NCI-H1436 (cell line): Measurements from ENCODE around the gene PYY.
A peak's percentile ranks its signal among the peaks of the same experiment; 100 is the strongest.
"Not testable (repeated sequence)": the region's sequence is repeated elsewhere in the genome, so short reads cannot be mapped to it uniquely, and the experiment has no call there.

Experiments
- DNase-seq: peaks from one replicate; lab custom pipeline; 2025; lab: John Stamatoyannopoulos, UW

Gene PYY

DNA sequence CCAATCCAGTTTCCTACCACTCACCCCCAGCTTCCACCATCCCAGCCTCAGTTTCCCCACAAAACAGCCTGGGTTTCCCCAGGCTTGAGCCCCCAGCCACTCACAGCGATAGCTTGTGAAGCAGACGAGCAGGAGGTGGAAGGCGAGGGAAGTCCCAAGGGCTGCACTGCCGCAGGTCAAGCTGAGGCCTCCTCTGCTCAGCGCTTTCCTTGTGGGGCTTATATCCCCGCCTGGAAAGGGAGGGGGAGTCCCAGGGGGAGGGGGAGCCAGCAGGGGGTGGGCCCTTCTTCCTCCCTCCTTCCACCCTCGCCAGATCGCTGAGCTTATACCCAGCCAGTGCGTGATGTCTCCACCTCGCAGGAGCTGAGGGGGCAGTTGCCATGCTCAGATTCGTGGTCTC lies at the start of gene PYY:
Gene PYY (minus strand): TSS at position 195 of the 400 bp plus-strand sequence. CDS start 457 bp downstream, outside the sequence.
- DNase-seq, result no peak

DNA sequence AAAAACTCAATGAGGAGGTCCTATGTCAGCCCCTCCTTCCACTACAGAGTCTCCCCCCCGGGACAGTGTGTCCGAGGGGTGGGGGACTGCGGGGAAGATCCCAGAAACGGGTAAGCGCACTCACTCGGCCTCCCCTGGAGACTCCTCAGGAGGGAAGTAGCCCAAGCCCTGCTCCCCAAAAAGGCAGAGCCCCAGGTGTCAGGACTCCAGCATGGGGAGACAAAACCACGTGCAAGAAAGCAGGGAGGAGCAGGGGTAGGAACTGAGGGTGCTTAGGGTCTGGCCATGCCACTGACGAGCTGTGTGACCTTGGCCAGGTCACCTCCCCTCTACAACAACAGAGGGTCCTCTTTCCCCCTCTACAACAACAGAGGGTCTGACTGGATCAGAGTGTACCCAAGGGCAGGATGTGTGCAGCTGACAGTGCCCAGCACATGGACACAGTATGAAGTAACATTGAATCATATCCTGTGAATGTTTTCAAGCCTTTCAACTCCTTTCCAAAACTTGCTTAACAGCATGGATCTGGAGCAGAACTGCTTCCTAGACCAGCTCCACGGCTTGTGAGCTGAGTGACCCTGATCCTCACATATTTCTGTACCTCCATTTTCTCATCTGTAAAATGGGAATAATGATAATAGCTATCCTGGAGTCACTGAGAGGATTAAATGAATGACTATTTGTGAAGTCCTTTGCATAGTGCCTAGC lies 48.6 kb upstream of the PYY start:
- DNase-seq, result no peak

DNA sequence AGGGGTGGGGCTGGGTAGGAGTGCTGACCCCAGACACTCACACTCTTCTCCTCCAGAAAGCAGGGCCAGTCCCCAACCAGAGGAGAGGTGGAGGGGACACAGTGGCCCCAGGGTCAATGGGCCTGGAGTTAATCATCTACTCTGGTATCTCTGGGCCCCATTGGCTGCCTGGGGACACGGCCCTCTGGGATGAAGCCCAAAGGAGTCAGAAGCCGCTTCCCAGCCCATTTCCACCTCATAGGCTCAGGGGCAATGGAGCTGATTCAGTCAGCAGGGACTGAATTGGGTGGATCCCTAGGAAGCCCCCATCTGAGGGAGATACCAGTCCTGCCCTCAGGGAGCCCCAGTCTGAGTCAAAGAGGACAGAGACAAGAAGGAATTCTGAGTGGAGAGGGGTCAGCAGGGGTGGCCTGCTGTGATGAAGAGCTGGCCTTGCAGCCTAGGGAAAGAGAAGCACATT lies 47.8 kb upstream of the PYY start:
- no peak for DNase-seq

DNA sequence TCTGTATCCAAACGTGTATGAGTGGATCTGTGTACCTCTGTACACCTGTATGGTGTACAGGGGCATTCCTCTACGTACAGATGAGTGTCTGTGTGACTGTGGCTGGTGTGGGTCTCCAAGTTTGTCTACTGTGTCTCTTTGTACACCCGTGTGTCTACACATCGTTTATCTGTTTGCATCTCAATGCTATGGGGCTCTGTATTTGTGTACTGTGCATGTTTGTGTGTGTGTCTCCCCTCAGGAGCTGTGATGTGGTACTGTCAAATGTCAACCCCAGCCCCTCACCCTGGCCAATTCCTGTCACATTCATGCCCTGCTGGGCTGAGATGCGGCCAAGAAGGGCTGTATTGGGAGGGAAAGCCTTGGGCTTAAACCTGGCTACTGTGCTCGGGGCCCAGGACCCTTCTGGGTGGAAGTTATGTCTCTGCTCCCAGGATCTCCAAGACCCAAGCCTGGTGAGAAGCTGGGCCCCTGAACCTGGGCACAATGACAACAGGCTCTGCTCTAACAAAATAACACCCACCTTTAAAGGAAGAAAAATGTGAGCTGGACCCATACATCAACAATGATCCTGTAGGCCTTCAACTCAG lies 47.2 kb upstream of the PYY start:
- DNase-seq, result no peak

DNA sequence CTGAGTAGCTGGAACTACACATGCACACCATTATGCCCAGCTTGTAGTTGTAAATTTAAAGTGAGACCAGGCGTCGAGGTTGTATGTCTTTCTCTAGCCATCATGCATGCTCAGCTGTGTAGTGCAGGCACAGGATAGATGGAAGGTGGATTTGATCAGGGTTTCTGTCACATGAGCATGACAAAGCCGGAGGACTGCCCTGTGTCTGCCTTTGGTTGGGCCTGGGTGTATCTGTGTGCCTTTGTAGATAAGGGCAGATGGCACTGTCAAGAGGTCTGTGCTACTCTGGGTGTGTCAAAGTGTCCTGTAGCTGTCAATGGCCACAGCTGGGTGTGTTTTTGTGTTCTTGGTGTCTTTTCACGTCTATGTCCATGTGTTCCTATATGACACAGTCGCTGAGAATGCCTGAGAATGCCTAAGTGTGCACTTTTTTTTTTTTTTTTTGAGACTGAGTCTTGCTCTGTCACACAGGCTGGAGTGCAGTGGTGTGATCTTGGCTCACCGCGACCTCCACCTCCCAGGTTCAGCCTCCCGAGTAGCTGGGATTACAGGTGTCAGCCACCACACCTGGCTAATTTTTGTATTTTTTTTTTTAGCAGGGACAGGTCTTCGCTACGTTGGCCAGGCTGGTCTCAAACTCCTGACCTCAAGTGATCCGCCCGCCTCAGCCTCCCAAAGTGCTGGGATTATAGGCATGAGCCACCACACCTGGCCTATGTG lies 46.6 kb upstream of the PYY start:
- no peak for DNase-seq

DNA sequence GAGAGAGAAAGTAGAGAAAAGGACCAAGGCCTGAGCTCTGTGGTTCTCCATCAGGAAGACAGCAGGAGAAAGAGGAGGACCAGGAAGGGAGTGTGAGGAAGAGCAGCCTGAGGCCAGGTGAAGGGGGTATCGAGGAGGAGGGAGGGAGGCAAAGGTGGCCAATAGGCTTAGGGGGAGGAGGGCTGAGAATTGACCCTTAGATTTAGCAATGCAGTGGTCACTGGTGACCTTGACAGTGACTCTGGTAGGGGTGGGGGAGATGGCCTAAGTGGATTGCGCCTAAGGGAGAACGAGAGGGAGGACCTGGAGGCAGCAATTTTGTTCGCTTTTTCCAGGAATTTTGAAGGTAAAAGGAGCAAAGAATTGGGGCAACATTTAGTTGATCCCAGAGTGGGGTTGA lies 45.3 kb upstream of the PYY start:
- no peak for DNase-seq

DNA sequence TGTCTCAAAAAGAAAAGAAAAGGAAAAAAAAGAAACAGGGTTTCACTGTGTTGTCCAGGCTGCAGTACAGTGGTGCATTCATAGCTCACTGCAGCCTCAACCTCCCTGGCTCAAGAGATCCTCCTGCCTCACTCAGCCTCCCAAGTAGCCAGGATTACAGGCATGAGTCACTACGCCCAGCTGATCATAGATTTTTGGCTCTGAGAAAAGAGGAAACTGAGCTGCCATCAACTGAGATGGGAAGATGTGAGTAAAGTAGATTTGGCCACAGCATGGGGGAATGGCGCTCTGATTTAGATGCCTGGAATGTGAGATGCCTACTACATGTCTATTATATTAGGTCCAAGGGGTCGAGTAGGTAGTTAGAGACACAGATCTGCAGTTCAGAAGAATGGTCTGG lies 44.8 kb upstream of the PYY start:
- no peak for DNase-seq

DNA sequence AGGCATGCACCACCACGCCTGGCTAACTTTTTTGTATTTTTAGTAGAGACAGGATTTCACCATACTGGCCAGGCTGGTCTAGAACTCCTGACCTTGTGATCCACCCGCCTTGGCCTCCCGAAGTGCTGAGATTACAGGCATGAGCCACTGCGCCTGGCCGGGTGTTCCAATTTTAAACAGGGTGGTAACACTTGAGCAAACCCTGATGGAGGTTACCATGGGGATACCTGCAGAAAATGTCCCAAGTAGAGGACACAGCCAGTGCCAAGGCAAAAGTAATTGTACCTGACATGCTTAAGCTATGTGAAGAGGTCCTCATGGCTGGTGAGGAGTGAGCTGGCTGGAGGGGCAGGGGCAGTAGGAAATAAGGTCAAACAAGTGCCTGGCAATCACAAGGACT lies 43.4 kb upstream of the PYY start:
- DNase-seq, result not testable (repeated sequence)

DNA sequence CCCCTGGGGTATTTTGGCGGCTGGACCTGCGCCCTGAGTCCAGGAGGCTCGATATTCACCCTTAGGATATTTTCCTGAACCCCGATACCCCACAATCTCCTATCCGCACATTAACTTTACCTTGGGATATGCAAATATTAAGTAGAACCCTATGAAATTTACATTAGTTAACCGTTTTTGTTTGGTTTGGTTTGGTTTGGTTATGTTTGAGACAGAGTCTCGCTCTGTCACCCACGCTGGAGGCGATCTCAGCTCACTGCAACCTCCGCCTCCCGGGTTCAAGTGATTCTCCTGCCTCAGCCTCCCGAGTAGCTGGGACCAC lies 41.4 kb upstream of the PYY start:
- DNase-seq, result no peak

DNA sequence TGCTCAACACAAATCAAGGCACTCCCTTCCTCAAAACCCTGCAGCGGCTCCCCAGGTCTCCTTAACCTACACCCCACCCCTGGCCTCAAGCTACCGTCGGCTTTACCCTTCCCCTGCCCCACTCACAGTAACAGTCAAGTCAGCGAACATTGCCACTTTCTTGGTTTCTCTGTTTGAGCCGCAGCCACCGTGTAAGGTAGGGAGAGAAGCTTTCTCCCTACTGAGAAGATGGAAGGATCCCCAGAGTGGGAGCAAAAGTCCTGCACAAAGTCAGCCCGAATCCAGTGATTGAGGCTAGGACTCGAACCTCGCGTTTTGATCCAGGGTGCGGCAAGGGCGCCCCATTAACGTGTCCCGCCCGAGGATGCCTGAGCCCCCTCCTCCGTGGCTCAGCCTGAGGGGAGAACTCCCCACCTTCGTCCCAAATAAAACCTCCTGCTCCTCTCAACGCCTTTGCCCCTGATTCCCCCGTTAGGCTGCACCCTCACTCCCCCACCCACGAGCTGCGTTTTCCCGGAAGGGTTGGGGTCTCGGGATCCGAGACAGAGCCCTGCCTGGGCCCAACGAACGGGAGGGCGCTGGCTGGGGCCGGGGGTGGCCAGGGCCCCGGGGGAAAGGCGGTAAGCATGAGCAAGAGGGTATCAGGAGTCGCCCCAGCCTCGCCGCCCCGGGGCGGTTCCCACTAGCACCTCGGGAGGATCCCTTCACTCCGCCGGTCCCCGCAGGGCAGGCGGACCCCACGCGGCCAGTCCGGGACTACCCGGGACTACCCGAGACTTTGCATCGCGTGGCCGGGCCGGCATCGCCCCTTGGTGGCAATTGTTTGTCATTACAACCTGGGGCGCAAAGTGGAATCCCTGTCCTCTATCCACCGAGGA lies 40.8 kb upstream of the PYY start:
- DNase-seq, result peak; percentile 56

DNA sequence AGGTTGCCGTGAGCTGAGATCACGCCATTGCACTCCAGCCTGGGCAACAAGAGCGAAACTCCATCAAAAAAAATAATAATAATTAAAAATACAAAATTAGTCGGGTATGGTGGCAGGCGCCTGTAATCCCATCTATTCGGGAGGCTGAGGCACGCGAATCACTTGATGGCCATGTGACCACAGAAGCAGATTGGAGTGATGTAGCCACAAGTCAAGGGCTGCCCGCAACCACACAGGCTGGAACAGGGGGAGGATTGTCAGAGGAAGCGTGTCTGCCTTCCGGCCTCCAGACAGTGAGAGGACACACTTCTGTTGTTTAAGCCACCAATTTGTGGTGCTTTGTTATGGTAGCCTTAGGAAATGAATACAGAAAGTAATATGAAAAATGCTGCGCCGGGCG lies 38.9 kb upstream of the PYY start:
- no peak for DNase-seq

DNA sequence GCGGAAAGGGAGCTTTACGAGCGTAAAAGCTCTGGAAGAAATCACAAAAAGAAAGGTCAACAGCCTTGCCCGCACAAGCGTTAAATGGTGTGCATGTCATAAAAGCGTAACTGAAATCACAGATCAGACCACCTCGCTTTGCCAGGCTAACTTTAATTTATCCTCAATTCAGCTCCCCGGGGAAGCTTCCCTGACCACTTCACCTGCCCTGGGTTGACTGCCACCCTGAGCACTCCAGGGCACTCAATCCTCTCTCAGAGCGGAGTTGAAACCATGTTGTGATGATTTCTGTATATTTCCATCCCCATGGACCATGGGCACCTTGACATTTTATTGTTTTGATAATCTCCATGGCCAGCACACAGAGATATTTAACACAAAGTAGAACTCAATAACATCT lies 34.6 kb upstream of the PYY start:
- no peak for DNase-seq

DNA sequence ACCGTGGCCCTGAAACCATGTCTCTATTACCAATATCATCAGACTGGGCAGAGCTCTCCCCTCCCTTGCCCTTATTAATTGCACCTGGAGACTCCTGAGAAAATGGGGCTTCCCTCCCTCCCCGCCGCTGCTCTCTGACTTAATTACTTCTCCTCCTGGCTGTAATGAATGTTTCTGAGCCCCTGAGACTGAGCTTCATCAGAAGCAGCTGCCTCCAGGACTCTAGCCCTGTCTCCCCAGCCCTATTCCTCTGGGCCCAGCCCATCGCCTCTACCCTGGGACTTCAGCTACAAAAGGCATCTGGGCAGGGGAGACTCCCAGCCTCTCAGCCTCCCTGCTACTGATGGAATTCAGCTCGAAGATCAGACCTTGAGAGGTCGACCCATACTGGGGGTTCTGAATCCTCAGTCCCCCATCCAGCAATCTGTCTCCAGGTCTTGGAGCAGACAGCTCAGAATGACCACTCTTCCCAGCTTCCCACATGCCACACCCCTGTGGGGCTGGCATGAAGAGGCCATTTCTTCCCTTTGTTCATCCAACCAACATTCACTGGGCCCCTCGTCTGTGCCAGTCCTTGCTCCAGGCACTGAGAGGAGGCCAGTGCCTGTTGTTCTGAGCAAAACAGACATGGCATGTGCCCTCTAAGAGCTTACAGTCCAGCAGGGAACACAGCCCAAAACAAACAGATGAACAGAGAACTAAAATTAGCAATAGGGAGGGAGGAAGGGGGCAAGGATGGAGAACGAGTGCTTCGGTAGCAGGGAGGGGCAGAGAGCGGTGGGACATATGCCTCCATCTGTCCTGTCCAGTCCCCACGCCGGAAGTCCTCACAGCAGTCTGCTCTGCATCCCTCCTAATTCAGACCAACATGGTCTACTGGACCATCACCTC lies 33.6 kb upstream of the PYY start:
- no peak for DNase-seq

DNA sequence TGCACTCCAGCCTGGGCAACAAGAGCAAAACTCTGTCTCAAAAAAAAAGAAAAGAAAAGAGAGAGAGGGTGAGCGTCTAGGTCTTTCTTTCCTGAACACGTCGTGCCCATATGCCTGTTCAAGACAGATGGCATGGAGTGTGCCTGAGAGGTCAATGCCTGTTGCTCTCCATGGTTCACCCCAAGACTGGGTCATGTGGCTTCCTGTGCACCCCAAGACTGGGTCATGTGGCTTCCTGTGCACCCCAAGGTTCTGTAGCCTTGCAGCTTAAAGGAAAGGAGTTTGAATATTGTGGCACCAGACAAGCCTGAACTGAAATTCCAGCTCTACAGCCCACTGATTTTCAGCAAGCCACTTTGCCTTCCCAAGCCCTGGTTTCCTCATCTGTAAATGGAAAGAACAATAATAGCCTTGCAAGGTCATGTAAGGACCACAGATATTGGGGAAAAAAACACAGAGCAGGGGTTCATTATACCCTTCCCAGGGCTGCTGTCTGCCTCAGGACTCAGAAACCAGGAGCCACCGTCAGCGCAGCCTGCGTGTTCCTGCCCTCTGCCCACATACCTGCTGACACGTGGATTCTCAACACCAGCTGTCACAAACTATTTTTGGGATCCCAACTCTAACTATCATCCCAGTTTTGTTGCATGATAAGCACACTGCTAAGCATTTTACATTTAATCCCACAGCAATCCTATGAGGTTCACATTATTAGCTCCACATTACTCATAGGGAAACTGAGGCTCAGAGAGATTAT lies 32.7 kb upstream of the PYY start:
- DNase-seq, result no peak

DNA sequence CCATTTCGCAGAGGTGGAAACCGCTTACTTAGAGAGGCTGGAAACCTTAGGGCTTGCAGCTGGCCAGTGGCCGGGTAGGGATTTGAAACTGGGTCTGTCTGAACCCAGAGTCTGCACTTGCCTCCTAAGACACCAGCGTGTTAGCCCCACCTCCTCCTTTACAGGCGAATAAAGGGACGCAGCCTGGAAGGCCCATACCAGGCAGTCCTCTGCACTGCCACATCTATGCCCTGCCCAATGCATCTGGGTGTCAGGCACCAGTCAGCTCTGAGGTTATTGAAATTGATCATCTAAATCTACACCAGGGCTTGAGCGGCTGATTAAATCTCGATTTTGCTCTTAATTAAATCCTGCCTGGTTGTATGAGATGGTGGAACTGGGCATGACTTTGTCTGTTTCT lies 30.8 kb upstream of the PYY start:
- no peak for DNase-seq

DNA sequence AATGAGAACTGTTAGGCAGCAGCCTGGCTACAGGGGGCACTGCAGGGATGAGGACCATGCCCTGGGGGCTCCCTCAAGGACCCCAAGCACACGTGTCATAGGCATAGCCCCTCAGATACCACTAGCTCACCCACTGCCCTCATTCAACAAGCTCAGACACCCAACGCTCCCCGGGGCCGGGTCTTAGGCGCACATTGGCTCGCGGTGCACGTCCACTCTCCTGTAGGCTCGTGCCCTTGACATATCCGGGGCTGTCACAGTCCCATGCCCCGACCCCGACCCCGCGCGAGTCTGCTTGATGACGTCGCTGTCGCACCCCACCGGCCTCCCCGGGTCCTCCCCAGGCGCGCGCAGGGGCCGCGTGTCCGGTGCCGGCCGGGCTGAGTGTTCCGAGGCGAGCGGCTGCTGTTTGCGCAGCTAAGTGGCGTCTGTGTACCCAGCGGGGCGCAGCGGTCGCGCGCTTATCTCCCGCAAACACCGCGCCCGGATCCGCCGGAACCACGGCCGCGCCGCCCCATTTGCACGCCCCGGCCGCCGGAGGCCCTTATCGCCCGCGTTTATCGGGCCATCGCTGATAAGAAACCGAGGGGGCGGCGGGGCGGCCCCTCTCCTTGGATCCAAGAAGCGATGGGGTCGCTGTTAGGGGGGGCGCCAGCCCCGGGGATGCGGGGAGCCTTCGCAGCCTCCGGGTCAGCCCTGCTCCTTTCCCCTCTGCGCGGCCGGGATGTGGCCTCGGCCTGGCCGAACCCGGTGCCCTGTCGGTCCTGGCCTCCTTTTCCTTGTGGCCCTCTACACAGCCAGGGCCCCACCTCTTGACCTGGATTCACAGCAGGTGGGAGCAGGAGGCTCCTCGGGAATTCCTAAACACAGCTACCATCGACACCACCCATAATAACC lies 30.0 kb upstream of the PYY start:
- no peak for DNase-seq

DNA sequence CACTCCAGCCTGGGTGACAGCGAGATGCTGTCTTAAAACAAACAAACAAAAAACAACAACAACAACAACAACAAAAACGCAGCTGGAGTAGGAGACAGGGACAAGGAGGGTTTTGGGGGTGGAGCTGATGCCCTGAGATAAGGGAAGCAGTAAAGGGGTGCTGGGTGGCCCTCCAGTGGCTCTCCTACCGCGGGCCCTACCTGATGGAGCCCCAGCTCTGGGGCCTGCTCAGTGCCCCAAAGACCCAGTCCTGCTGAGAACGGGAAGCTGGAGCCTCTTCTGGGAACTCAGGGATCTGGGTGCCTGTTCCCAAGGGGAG lies 29.4 kb upstream of the PYY start:
- DNase-seq, result no peak

DNA sequence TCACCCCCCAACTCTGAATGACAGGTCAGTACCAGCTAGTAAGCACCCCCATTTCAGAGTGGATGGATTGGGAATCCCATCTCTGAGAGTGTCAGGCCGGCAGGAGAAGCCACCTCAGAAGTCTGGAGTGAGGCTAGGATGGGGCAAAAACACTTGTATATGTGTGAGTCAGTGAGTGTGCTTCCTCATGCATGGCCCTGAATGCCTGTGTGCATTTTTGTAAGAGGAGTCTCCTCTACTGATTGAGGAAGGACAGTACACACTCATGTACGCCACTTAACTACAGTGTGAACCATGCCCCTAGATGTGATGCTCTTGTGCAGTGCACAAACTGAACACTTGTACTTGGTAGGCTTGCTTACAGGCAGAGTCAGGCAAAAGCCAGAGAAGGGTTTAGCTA lies 28.4 kb upstream of the PYY start:
- DNase-seq, result no peak

DNA sequence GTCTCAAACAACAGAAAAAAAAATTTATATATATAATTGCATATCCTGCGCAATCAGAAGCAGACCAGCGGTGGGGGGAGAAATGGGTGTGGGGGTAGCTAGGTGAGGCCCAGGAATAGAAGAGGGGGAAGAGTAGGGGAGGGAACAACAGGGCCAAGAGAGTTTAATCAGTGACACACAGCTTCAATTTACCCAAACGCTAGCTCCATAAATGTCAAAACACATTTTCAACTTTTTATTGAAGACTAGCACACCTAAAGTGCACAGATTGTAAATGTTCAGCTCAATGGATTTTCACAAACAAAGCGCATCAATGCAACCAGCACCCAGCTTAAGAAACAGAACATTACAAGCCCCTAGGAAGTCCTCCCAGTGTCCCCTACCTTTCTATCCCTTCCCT lies 25.9 kb upstream of the PYY start:
- no peak for DNase-seq

DNA sequence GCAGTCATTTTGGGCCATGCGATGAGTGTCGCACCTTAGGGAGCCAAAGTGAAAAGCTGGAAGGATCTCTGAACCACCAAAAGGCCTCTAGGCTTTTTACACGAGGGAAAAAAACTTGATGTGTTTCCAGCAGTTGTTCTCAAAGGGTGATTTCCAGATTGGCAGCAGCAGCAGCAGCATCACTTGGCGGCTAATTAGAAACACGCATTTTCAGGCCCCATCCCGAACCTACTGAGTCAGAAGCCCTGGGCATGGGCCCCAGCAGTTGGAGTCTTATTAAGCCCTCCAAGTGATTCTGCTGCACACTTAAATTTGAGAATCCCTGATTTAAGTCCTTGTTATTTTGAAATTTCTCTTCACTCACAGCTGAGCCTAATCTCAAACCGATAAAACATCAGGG lies 25.3 kb upstream of the PYY start:
- no peak for DNase-seq
